Cardiac fibroblast (primary cell): Measurements from ENCODE around the gene UNC5A.

Experiments used
- DNase-seq, 2 donors: peaks; one replicate each; pipeline versions ENCODE4 v3.0.0 to v3.0.0-alpha.2; 2010; ENCODE audit warnings: low read depth in 2 of 2
- H3K4me3 ChIP-seq, 2 donors: replicated peaks in 1 of 2; 1 replicate in 1 of 2; 2 replicates in 1 of 2; pipeline ENCODE4 v1.5.1; 2011; ENCODE audit warnings: low read depth in 2 of 2, low read length in 2 of 2, mild to moderate bottlenecking in 2 of 2, moderate library complexity in 1 of 2
- TF ChIP-seq, protein P1 (sequence below): IDR thresholded peaks from one replicate; pipeline ENCODE4 v1.5.1; 2011; ENCODE audit warnings: low read depth, mild to moderate bottlenecking, low read length, inconsistent platforms

UNC5A gene

GRCh38 chr5:176902911-176903664 lies 92.7 kb downstream of the UNC5A start:
- DNase-seq = no peak
- no peak overlapping the region for H3K4me3 ChIP-seq
- TF ChIP-seq, protein P1, sequence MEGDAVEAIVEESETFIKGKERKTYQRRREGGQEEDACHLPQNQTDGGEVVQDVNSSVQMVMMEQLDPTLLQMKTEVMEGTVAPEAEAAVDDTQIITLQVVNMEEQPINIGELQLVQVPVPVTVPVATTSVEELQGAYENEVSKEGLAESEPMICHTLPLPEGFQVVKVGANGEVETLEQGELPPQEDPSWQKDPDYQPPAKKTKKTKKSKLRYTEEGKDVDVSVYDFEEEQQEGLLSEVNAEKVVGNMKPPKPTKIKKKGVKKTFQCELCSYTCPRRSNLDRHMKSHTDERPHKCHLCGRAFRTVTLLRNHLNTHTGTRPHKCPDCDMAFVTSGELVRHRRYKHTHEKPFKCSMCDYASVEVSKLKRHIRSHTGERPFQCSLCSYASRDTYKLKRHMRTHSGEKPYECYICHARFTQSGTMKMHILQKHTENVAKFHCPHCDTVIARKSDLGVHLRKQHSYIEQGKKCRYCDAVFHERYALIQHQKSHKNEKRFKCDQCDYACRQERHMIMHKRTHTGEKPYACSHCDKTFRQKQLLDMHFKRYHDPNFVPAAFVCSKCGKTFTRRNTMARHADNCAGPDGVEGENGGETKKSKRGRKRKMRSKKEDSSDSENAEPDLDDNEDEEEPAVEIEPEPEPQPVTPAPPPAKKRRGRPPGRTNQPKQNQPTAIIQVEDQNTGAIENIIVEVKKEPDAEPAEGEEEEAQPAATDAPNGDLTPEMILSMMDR = no peak

DNA sequence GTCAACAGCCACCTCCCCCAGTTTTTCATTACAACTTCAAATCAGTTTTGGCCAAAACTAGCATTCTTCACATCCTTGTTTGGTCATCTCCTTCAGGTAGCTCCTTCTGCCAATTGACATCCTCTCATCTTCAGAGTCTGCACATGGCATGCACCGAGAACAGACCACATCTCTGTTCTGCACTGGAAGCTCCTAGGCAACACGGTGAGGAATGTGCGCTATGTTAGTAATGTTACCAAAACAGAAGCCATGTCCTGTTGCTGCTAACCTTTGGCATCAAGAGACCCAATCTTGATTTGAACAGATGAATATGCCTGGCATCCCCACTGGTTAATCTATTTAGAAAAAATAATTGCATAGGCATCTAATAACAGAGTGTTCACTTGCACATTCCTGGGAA lies 93.9 kb downstream of the UNC5A start:
- TF ChIP-seq, protein P1 = no peak
- no peak for DNase-seq
- no peak overlapping the region for H3K4me3 ChIP-seq

GRCh38 chr5:176906126-176906525 lies 95.8 kb downstream of the UNC5A start:
- H3K4me3 ChIP-seq = no peak overlapping the region
- TF ChIP-seq, protein P1 = no peak
- DNase-seq = no peak

DNA sequence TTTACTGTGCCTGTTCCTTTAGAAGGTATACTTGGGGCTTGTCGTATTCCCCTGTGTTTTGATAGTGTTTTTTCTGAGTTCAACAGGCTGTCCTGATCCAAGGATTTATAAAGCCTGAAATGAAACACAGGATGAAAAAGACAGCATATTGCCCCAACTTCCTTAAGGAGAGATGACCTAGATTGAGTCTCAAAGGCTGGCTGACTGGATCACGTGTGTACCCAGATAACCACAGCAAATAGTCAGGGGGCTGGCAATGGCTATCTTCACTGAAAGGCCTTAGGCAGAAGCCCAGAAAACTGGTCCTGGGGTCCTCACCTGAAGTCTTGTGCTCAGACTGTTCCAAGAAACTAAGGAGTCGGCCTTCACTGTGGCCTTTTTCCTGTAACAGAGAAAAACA lies 96.4 kb downstream of the UNC5A start:
- no peak for DNase-seq
- H3K4me3 ChIP-seq = no peak overlapping the region
- TF ChIP-seq, protein P1 = no peak

- no peak for DNase-seq
- TF ChIP-seq, protein P1 = no peak
- H3K4me3 ChIP-seq = no peak overlapping the region
Observed at GRCh38 chr5:176908675-176909368, 98.5 kb downstream of the UNC5A start.

DNA sequence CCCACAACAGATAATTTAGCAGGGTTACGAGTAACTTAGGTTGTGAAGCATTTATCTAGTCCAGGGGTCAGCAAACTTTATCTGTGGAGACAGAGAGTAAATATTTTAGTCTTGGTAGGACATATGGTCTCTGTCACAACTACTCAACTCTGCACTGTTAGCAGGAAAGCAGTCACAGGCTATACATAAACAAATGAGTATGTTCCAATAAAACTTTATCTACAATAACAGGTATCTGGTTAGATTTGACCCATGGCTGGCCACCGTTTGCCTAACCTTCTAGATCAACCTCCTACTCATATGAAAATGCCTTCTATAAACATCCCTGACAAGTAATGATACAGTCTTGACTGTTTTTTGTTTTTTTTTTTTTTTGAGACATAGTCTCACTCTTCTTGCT lies 101.8 kb downstream of the UNC5A start:
- DNase-seq = no peak
- H3K4me3 ChIP-seq = no peak overlapping the region
- TF ChIP-seq, protein P1 = no peak
